ENCODE measurements around the gene RGL4.

Gene RGL4

GRCh38 chr22:23681026-23681809 is 9.6 kb upstream of the RGL4 start:
- H3K36me3 ChIP-seq (replicated peaks in 1 of 2; ENCODE audit: control insufficient read depth in 2 of 2, insufficient read depth in 2 of 2, low read length in 2 of 2), result peaks cover 9 to 28% of the 10 kb centered on the region in 2 donors
- no peak for DNase-seq (ENCODE audit: low spot score)
- no peak overlapping the region for H2AK5ac ChIP-seq (ENCODE audit: low read depth, low read length)
- peaks cover 0 to 3% of the 10 kb centered on the region in 2 donors for H3K4me1 ChIP-seq (ENCODE audit: control insufficient read depth in 2 of 2, insufficient read depth in 1 of 2, low read depth in 1 of 2, low read length in 2 of 2)
- H3K79me1 ChIP-seq (ENCODE audit: low read depth, low read length), result peaks cover 2% of the 10 kb centered on the region
- no peak overlapping the region for H3K14ac ChIP-seq (ENCODE audit: low read length)
- no peak overlapping the region for H2BK12ac ChIP-seq (ENCODE audit: low read length)
- H3K4ac ChIP-seq (ENCODE audit: low read length), result no peak overlapping the region
- no peak overlapping the region for H3K18ac ChIP-seq (ENCODE audit: low read length)
- no peak overlapping the region for H2BK5ac ChIP-seq (ENCODE audit: low read length)
- WGBS, 2 donors (ENCODE audit: extremely low coverage in 2 of 2, insufficient read length in 2 of 2, insufficient replicate concordance in 1 of 2), result no CpG with 5 or more reads among the region's 5 CpGs
- H2AFZ ChIP-seq (ENCODE audit: low read length), result no peak overlapping the region
- no peak overlapping the region for H3K4me3 ChIP-seq (ENCODE audit: low read length in 2 of 2)
- no peaks in the 10 kb centered on the region for H3K27me3 ChIP-seq (ENCODE audit: control insufficient read depth in 3 of 3, insufficient read depth in 3 of 3, low read depth in 1 of 3, low read length in 3 of 3)
- H2BK15ac ChIP-seq (ENCODE audit: low read length), result no peak overlapping the region
- H3K23ac ChIP-seq (ENCODE audit: low read depth, low read length, poor library complexity), result no peak overlapping the region
- no peak overlapping the region for H4K91ac ChIP-seq (ENCODE audit: low read depth, low read length, poor library complexity)
- no peak overlapping the region for H4K8ac ChIP-seq (ENCODE audit: low read depth, low read length)
- no peak overlapping the region for H3K27ac ChIP-seq (replicated peaks; ENCODE audit: low read length)
- H2BK120ac ChIP-seq (ENCODE audit: low read depth, low read length), result no peak overlapping the region
- no peak overlapping the region for H3K4me2 ChIP-seq (ENCODE audit: insufficient read depth, low read length, poor library complexity, severe bottlenecking)
- H3K9ac ChIP-seq (ENCODE audit: low read depth, low read length, poor library complexity), result no peak overlapping the region
- H3K9me3 ChIP-seq (replicated peaks in 1 of 2; ENCODE audit: control insufficient read depth in 2 of 2, insufficient read depth in 1 of 2, low read depth in 1 of 2, low read length in 2 of 2), result no peaks in the 10 kb centered on the region

- H3K9me3 ChIP-seq (replicated peaks in 1 of 2; ENCODE audit: control insufficient read depth in 2 of 2, insufficient read depth in 1 of 2, low read depth in 1 of 2, low read length in 2 of 2), result no peaks in the 10 kb centered on the region
- no peak overlapping the region for H4K91ac ChIP-seq (ENCODE audit: low read depth, low read length, poor library complexity)
- no peak overlapping the region for H3K4me2 ChIP-seq (ENCODE audit: insufficient read depth, low read length, poor library complexity, severe bottlenecking)
- H3K23ac ChIP-seq (ENCODE audit: low read depth, low read length, poor library complexity), result no peak overlapping the region
- peaks cover 9 to 28% of the 10 kb centered on the region in 2 donors for H3K36me3 ChIP-seq (replicated peaks in 1 of 2; ENCODE audit: control insufficient read depth in 2 of 2, insufficient read depth in 2 of 2, low read length in 2 of 2)
- no peak overlapping the region for H2AK5ac ChIP-seq (ENCODE audit: low read depth, low read length)
- H3K27me3 ChIP-seq (ENCODE audit: control insufficient read depth in 3 of 3, insufficient read depth in 3 of 3, low read depth in 1 of 3, low read length in 3 of 3), result no peaks in the 10 kb centered on the region
- peaks cover 2% of the 10 kb centered on the region for H3K79me1 ChIP-seq (ENCODE audit: low read depth, low read length)
- H3K4ac ChIP-seq (ENCODE audit: low read length), result no peak overlapping the region
- H2BK12ac ChIP-seq (ENCODE audit: low read length), result no peak overlapping the region
- no peak overlapping the region for H4K8ac ChIP-seq (ENCODE audit: low read depth, low read length)
- H3K9ac ChIP-seq (ENCODE audit: low read depth, low read length, poor library complexity), result no peak overlapping the region
- no peak overlapping the region for H2AFZ ChIP-seq (ENCODE audit: low read length)
- no peak overlapping the region for H2BK120ac ChIP-seq (ENCODE audit: low read depth, low read length)
- H2BK5ac ChIP-seq (ENCODE audit: low read length), result no peak overlapping the region
- WGBS, 2 donors (ENCODE audit: extremely low coverage in 2 of 2, insufficient read length in 2 of 2, insufficient replicate concordance in 1 of 2), result no CpG with 5 or more reads among the region's 5 CpGs
- H3K18ac ChIP-seq (ENCODE audit: low read length), result no peak overlapping the region
- H3K4me1 ChIP-seq (ENCODE audit: control insufficient read depth in 2 of 2, insufficient read depth in 1 of 2, low read depth in 1 of 2, low read length in 2 of 2), result peaks cover 0 to 3% of the 10 kb centered on the region in 2 donors
- no peak overlapping the region for H3K14ac ChIP-seq (ENCODE audit: low read length)
- no peak overlapping the region for H2BK15ac ChIP-seq (ENCODE audit: low read length)
- DNase-seq (ENCODE audit: low spot score), result no peak
- H3K4me3 ChIP-seq (ENCODE audit: low read length in 2 of 2), result no peak overlapping the region
- no peak overlapping the region for H3K27ac ChIP-seq (replicated peaks; ENCODE audit: low read length)
Observed at GRCh38 chr22:23682077-23682476, 8.7 kb upstream of the RGL4 start.

- Histone ChIP-seq H3K9ac (ENCODE audit: low read depth, low read length, poor library complexity) (no peak overlapping the region), H3K4me3 (ENCODE audit: low read length in 2 of 2) (peak overlapping the region in 1 of 2 donors; percentile 3), H3K4me2 (ENCODE audit: insufficient read depth, low read length, poor library complexity, severe bottlenecking) (no peak overlapping the region), H3K23ac (ENCODE audit: low read depth, low read length, poor library complexity) (no peak overlapping the region), H2BK12ac (ENCODE audit: low read length) (no peak overlapping the region), H4K91ac (ENCODE audit: low read depth, low read length, poor library complexity) (no peak overlapping the region), H3K27ac (replicated peaks; ENCODE audit: low read length) (no peak overlapping the region), H2BK15ac (ENCODE audit: low read length) (no peak overlapping the region), H3K27me3 (ENCODE audit: control insufficient read depth in 3 of 3, insufficient read depth in 3 of 3, low read depth in 1 of 3, low read length in 3 of 3) (no peaks in the 10 kb centered on the region), H2AK5ac (ENCODE audit: low read depth, low read length) (no peak overlapping the region), H3K4ac (ENCODE audit: low read length) (no peak overlapping the region), H3K9me3 (replicated peaks in 1 of 2; ENCODE audit: control insufficient read depth in 2 of 2, insufficient read depth in 1 of 2, low read depth in 1 of 2, low read length in 2 of 2) (no peaks in the 10 kb centered on the region), H2BK5ac (ENCODE audit: low read length) (no peak overlapping the region), H3K4me1 (ENCODE audit: control insufficient read depth in 2 of 2, insufficient read depth in 1 of 2, low read depth in 1 of 2, low read length in 2 of 2) (no peaks in the 10 kb centered on the region), H3K79me1 (ENCODE audit: low read depth, low read length) (peaks cover 2% of the 10 kb centered on the region), H4K8ac (ENCODE audit: low read depth, low read length) (no peak overlapping the region), H2AFZ (ENCODE audit: low read length) (no peak overlapping the region), H3K36me3 (replicated peaks in 1 of 2; ENCODE audit: control insufficient read depth in 2 of 2, insufficient read depth in 2 of 2, low read length in 2 of 2) (peaks cover 9 to 28% of the 10 kb centered on the region in 2 donors), H3K18ac (ENCODE audit: low read length) (no peak overlapping the region), H3K14ac (ENCODE audit: low read length) (no peak overlapping the region), H2BK120ac (ENCODE audit: low read depth, low read length) (no peak overlapping the region)
- no CpG with 5 or more reads among the region's 4 CpGs for WGBS, 2 donors (ENCODE audit: extremely low coverage in 2 of 2, insufficient read length in 2 of 2, insufficient replicate concordance in 1 of 2)
- no peak for DNase-seq (ENCODE audit: low spot score)
Observed at GRCh38 chr22:23682827-23683355, 7.9 kb upstream of the RGL4 start.

GRCh38 chr22:23683545-23683944 is 7.3 kb upstream of the RGL4 start:
- H3K4me2 ChIP-seq (ENCODE audit: insufficient read depth, low read length, poor library complexity, severe bottlenecking), result no peak overlapping the region
- no peak overlapping the region for H3K18ac ChIP-seq (ENCODE audit: low read length)
- H3K27me3 ChIP-seq (ENCODE audit: control insufficient read depth in 3 of 3, insufficient read depth in 3 of 3, low read depth in 1 of 3, low read length in 3 of 3), result no peaks in the 10 kb centered on the region
- H3K14ac ChIP-seq (ENCODE audit: low read length), result no peak overlapping the region
- no peak overlapping the region for H3K4me3 ChIP-seq (ENCODE audit: low read length in 2 of 2)
- H3K9me3 ChIP-seq (replicated peaks in 1 of 2; ENCODE audit: control insufficient read depth in 2 of 2, insufficient read depth in 1 of 2, low read depth in 1 of 2, low read length in 2 of 2), result no peaks in the 10 kb centered on the region
- no peaks in the 10 kb centered on the region for H3K4me1 ChIP-seq (ENCODE audit: control insufficient read depth in 2 of 2, insufficient read depth in 1 of 2, low read depth in 1 of 2, low read length in 2 of 2)
- peaks cover 9 to 28% of the 10 kb centered on the region in 2 donors for H3K36me3 ChIP-seq (replicated peaks in 1 of 2; ENCODE audit: control insufficient read depth in 2 of 2, insufficient read depth in 2 of 2, low read length in 2 of 2)
- no peak overlapping the region for H4K91ac ChIP-seq (ENCODE audit: low read depth, low read length, poor library complexity)
- WGBS, 2 donors (ENCODE audit: extremely low coverage in 2 of 2, insufficient read length in 2 of 2, insufficient replicate concordance in 1 of 2), result no CpG with 5 or more reads among the region's 8 CpGs
- no peak overlapping the region for H2AFZ ChIP-seq (ENCODE audit: low read length)
- no peak overlapping the region for H2BK12ac ChIP-seq (ENCODE audit: low read length)
- no peak for DNase-seq (ENCODE audit: low spot score)
- H3K9ac ChIP-seq (ENCODE audit: low read depth, low read length, poor library complexity), result no peak overlapping the region
- H3K23ac ChIP-seq (ENCODE audit: low read depth, low read length, poor library complexity), result no peak overlapping the region
- no peak overlapping the region for H2BK120ac ChIP-seq (ENCODE audit: low read depth, low read length)
- H2BK15ac ChIP-seq (ENCODE audit: low read length), result no peak overlapping the region
- peaks cover 2% of the 10 kb centered on the region for H3K79me1 ChIP-seq (ENCODE audit: low read depth, low read length)
- H2BK5ac ChIP-seq (ENCODE audit: low read length), result no peak overlapping the region
- H2AK5ac ChIP-seq (ENCODE audit: low read depth, low read length), result no peak overlapping the region
- H3K4ac ChIP-seq (ENCODE audit: low read length), result no peak overlapping the region
- H3K27ac ChIP-seq (replicated peaks; ENCODE audit: low read length), result no peak overlapping the region
- H4K8ac ChIP-seq (ENCODE audit: low read depth, low read length), result no peak overlapping the region
